ENCODE data around the gene RNF114. TPM values are rescaled to one million over a fixed set of nuclear protein-coding genes. Genes with fewer than 3 reads are reported as not detected.

Gene RNF114
- total RNA-seq, 4 donors from 2014 or later: 65.2 to 142 (median 78.1) TPM

DNA sequence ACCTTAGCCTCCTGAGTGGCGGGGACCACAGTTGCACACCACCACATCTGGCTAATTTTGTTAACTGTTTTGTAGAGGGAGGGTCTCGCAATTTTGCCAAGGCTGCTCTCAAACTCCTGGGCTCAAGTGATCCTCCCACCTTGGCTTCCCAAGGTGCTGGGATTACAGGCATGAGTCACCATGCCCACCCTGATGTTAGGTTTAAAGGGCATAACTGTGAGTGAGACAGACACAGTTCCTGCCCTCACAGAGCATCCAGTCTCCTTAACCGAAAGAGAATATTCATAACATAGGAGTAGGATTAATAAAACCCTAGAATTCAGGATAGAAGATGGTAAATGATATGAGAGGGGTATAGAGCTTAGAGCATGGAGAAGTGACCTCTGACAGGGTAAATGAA is 17.8 kb upstream of the RNF114 start:
- intact Hi-C loops (cut with DNase I): no loop called here

DNA sequence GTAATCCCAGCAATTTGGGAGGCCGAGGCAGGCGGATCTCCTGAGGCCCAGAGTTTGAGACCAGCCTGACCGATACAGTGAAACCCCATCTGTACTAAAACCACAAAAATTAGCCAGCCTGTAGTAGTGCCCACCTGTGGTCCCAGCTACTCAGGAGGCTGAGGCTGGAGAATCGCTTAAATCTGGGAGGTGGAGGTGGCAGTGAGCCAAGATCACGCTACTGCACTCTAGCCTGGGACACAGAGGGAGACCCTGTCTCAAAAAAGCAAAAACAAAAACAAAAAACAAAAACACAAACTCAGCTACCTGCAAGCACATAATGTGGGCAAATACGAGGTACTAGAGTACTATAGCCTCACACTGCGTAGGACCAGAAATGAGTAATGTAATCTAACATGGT is 17.2 kb upstream of the RNF114 start:
- 71% methylated on average over 7 of the region's 7 CpGs for WGBS
- Histone ChIP-seq H3K27me3 (no peaks in the 10 kb centered on the region), H3K27ac (replicated peaks in 1 of 4) (no peak overlapping the region), H3K9me3 (no peaks in the 10 kb centered on the region), H3K36me3 (no peaks in the 10 kb centered on the region), H3K4me3 (no peak overlapping the region), H3K4me1 (peaks cover 14 to 22% (median 19%) of the 10 kb centered on the region in 4 donors)
- intact Hi-C loops (cut with DNase I): no loop called here
- TF ChIP-seq, protein P1, sequence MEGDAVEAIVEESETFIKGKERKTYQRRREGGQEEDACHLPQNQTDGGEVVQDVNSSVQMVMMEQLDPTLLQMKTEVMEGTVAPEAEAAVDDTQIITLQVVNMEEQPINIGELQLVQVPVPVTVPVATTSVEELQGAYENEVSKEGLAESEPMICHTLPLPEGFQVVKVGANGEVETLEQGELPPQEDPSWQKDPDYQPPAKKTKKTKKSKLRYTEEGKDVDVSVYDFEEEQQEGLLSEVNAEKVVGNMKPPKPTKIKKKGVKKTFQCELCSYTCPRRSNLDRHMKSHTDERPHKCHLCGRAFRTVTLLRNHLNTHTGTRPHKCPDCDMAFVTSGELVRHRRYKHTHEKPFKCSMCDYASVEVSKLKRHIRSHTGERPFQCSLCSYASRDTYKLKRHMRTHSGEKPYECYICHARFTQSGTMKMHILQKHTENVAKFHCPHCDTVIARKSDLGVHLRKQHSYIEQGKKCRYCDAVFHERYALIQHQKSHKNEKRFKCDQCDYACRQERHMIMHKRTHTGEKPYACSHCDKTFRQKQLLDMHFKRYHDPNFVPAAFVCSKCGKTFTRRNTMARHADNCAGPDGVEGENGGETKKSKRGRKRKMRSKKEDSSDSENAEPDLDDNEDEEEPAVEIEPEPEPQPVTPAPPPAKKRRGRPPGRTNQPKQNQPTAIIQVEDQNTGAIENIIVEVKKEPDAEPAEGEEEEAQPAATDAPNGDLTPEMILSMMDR (IDR thresholded peaks at IDR 0.05): no peak
- TF ChIP-seq EP300 (IDR thresholded peaks at IDR 0.05) (no peak), POLR2AphosphoS5 (IDR thresholded peaks at IDR 0.05) (no peak), POLR2A (IDR thresholded peaks at IDR 0.05; ENCODE audit: low read depth) (no peak)
- no peak for DNase-seq (ENCODE audit: extremely low spot score)

More for the DNA sequence above, 17.8 kb upstream of the RNF114 start:
- H3K36me3 ChIP-seq: no peaks in the 10 kb centered on the region
- H3K4me3 ChIP-seq: no peak overlapping the region
- no peak for TF ChIP-seq POLR2A (IDR thresholded peaks at IDR 0.05; ENCODE audit: low read depth)
- no peak for TF ChIP-seq POLR2AphosphoS5 (IDR thresholded peaks at IDR 0.05)
- TF ChIP-seq, protein P1 (IDR thresholded peaks at IDR 0.05): no peak
- no peak for TF ChIP-seq EP300 (IDR thresholded peaks at IDR 0.05)
- no peaks in the 10 kb centered on the region for H3K27me3 ChIP-seq
- no peaks in the 10 kb centered on the region for H3K9me3 ChIP-seq
- H3K4me1 ChIP-seq: peaks cover 20 to 27% (median 25%) of the 10 kb centered on the region in 4 donors
- WGBS: 100% methylated on average over 2 of the region's 3 CpGs
- no peak for DNase-seq (ENCODE audit: extremely low spot score)
- H3K27ac ChIP-seq (replicated peaks in 1 of 4): no peak overlapping the region

DNA sequence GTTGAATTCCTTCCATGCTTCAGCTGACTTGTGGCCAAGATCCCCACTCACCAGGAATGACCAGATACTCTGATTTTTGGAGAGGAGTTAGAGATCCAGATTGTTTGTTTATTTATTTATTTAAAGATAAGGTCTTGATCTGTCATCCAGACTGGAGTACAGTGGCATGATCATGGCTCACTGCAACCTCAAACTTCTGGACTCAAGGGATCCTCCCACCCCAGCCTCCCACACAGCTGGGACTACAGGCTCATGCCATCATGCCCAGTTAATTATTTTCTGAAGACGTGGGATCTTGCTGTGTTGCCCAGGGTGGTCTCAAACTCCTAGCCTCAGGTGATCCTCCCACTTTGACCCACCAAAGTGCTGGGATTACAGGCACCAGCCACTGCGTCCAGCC is 16.7 kb upstream of the RNF114 start:
- 86% methylated on average over 2 of the region's 2 CpGs for WGBS
- no peaks in the 10 kb centered on the region for H3K27me3 ChIP-seq
- H3K4me3 ChIP-seq: no peak overlapping the region
- no peak for DNase-seq (ENCODE audit: extremely low spot score)
- H3K4me1 ChIP-seq: peaks cover 10 to 17% (median 15%) of the 10 kb centered on the region in 4 donors
- H3K9me3 ChIP-seq: no peaks in the 10 kb centered on the region
- intact Hi-C loops (cut with DNase I): no loop called here
- TF ChIP-seq EP300 (IDR thresholded peaks at IDR 0.05) (no peak), POLR2A (IDR thresholded peaks at IDR 0.05; ENCODE audit: low read depth) (no peak), POLR2AphosphoS5 (IDR thresholded peaks at IDR 0.05) (no peak)
- TF ChIP-seq, protein P1 (IDR thresholded peaks at IDR 0.05): no peak
- no peak overlapping the region for H3K27ac ChIP-seq (replicated peaks in 1 of 4)
- no peaks in the 10 kb centered on the region for H3K36me3 ChIP-seq

DNA sequence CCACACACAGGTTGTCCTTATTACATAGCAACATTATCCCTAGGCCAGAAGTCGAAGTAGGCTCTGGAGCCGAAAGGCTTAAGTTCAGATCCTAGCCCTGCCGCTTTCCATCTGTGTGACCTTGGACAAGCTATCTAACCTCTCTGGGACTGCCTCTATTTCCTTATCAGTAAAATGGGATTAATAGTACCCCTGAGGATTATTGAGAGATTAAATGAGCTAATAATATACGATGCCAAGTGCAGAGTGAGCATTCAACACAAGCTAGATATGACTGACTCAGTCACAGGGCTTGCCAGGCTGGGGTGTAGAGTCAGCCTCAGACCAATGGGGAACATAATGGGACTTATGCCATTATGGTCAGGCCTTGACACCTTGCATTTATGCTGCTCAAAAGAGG is 11.9 kb upstream of the RNF114 start:
- Histone ChIP-seq H3K27me3 (no peaks in the 10 kb centered on the region), H3K4me3 (no peak overlapping the region), H3K4me1 (peaks cover 4 to 13% (median 11%) of the 10 kb centered on the region in 4 donors), H3K27ac (replicated peaks in 1 of 4) (no peak overlapping the region), H3K9me3 (no peaks in the 10 kb centered on the region), H3K36me3 (no peaks in the 10 kb centered on the region)
- intact Hi-C loops (cut with DNase I): no loop called here
- no peak for TF ChIP-seq POLR2AphosphoS5 (IDR thresholded peaks at IDR 0.05)
- TF ChIP-seq EP300 (IDR thresholded peaks at IDR 0.05): no peak
- TF ChIP-seq POLR2A (IDR thresholded peaks at IDR 0.05; ENCODE audit: low read depth): no peak
- TF ChIP-seq, protein P1 (IDR thresholded peaks at IDR 0.05): no peak
- no peak for DNase-seq (ENCODE audit: extremely low spot score)
- 81% methylated on average over 4 of the region's 4 CpGs for WGBS

DNA sequence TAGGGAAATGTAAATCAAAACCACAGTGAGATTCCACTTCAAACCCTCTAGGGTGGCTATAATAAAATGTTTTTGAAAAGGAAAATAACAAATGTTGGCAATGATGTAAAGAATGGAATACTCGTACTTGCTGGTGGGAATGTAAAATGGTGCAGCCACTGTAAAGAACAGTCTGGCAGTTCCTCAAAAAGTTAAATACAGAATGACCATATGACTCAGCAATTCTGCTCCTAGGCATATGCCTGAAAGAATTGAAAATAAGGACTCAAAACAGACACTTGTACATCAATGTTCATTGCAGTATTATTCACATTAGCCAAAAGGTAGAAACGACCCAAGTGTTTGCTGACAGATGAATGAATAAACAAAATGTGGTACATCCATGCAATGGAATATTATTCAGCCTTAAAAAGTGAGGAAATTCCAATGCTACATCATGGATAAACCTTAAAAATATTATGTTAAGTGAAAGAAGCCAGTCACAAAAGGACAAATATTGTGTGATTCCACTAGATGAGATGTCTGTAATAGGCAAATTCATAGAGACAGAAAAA is 10.2 kb upstream of the RNF114 start:
- Histone ChIP-seq H3K27ac (replicated peaks in 1 of 4) (no peak overlapping the region), H3K4me3 (no peak overlapping the region), H3K4me1 (peaks cover 4 to 13% (median 11%) of the 10 kb centered on the region in 4 donors), H3K9me3 (no peaks in the 10 kb centered on the region), H3K36me3 (no peaks in the 10 kb centered on the region), H3K27me3 (no peaks in the 10 kb centered on the region)
- TF ChIP-seq, protein P1 (IDR thresholded peaks at IDR 0.05): no peak
- TF ChIP-seq POLR2A (IDR thresholded peaks at IDR 0.05; ENCODE audit: low read depth) (no peak), EP300 (IDR thresholded peaks at IDR 0.05) (no peak), POLR2AphosphoS5 (IDR thresholded peaks at IDR 0.05) (no peak)
- no peak for DNase-seq (ENCODE audit: extremely low spot score)
- intact Hi-C loops (cut with DNase I): no loop called here
- WGBS: 63% methylated on average over 2 of the region's 2 CpGs
